K562 (cell line): Measurements from ENCODE around the gene NEDD4L. TPM values are rescaled to one million over a fixed set of nuclear protein-coding genes. Genes with fewer than 3 reads are reported as not detected.
A peak's percentile ranks its signal among the peaks of the same experiment; 100 is the strongest.

ENCODE experiments used
- ATF1 ChIP-seq, 2 experiments: fragments of 450-650 bp in 1 of 2; IDR thresholded peaks; 2 replicates each; pipeline ENCODE4 v1.6.1; 2016; ENCODE audit warnings: missing compliant biosample characterization in 1 of 2, missing genetic modification characterization in 1 of 2
- ATF4 ChIP-seq: fragments of 450-650 bp; formaldehyde crosslinking; IDR thresholded peaks from 2 replicates; pipeline ENCODE4 v1.4.0; 2022; ENCODE audit warnings: mild to moderate bottlenecking, moderate library complexity
- ATF7 ChIP-seq: fragments of 450-650 bp; IDR thresholded peaks from 2 replicates; pipeline ENCODE4 v1.7.1; 2014; ENCODE audit warnings: mild to moderate bottlenecking, moderate library complexity
- BHLHE40 ChIP-seq: IDR thresholded peaks from 2 replicates; pipeline ENCODE4 v1.6.1; 2011; ENCODE audit warnings: low read length, improper control_type of control experiment
- BRD4 ChIP-seq: fragments of 200-600 bp; sonication (generic); IDR thresholded peaks from 2 replicates; pipeline ENCODE4 v1.6.1; 2017; ENCODE audit warnings: inconsistent platforms
- CBFA2T3 ChIP-seq: fragments of 450-650 bp; IDR thresholded peaks from 2 replicates; pipeline ENCODE4 v1.6.1; 2017
- CBX3 ChIP-seq, 2 experiments: IDR thresholded peaks; 1 replicate in 1 of 2; 2 replicates in 1 of 2; pipeline ENCODE4 v1.6.1; 2012; ENCODE audit warnings: inconsistent platforms in 2 of 2, low read length in 2 of 2, borderline replicate concordance in 1 of 2, control low read depth in 1 of 2
- EHMT2 ChIP-seq: fragments of 450-650 bp; IDR thresholded peaks from 2 replicates; pipeline ENCODE4 v1.6.1; 2018; ENCODE audit warnings: antibody characterized with exemption
- FOXK1 ChIP-seq: sonication (generic); formaldehyde crosslinking; IDR thresholded peaks from 2 replicates; pipeline ENCODE4 v1.8.0; 2022; ENCODE audit warnings: missing genetic modification reagents, mild to moderate bottlenecking, borderline replicate concordance
- MECOM ChIP-seq: fragments of 250-450 bp; sonication (Bioruptor Pico); IDR thresholded peaks from 2 replicates; pipeline ENCODE4 v1.8.0; 2022; ENCODE audit warnings: inconsistent platforms
- MEF2D ChIP-seq: conservative IDR thresholded peaks from 2 replicates; pipeline ENCODE4 v1.6.1; 2016; ENCODE audit warnings: low read depth, missing genetic modification characterization, missing compliant biosample characterization
- NRF1 ChIP-seq, 2 experiments: fragments of 450-650 bp; IDR thresholded peaks in 1 of 2; conservative IDR thresholded peaks in 1 of 2; 2 replicates each; pipeline ENCODE4 v1.6.1; 2014; ENCODE audit warnings: mild to moderate bottlenecking in 2 of 2
- POU5F1 ChIP-seq: fragments of 150-350 bp; IDR thresholded peaks from 2 replicates; pipeline ENCODE4 v1.6.1; 2014; ENCODE audit warnings: borderline replicate concordance, low read length, low read depth, mild to moderate bottlenecking; ENCODE audit not compliant: partially characterized antibody
- PTTG1 ChIP-seq: fragments of 450-650 bp; IDR thresholded peaks from 2 replicates; pipeline ENCODE4 v1.6.1; 2016; ENCODE audit warnings: low read depth, mild to moderate bottlenecking, missing genetic modification characterization, missing compliant biosample characterization
- RB1 ChIP-seq: fragments of 450-650 bp; IDR thresholded peaks from 2 replicates; pipeline ENCODE4 v1.6.1; 2017; ENCODE audit warnings: low read depth, mild to moderate bottlenecking
- RBM17 ChIP-seq: fragments of 200-400 bp; formaldehyde crosslinking; IDR thresholded peaks from 2 replicates; pipeline ENCODE4 v1.6.1; 2017; ENCODE audit warnings: low read depth, mild to moderate bottlenecking, low read length, borderline replicate concordance
- RBM25 ChIP-seq: fragments of 200-400 bp; formaldehyde crosslinking; IDR thresholded peaks from 2 replicates; pipeline ENCODE4 v1.6.1; 2018; ENCODE audit warnings: low read length, low read depth, moderate library complexity; ENCODE audit not compliant: severe bottlenecking
- TARDBP ChIP-seq: fragments of 450-650 bp; IDR thresholded peaks from 2 replicates; pipeline ENCODE4 v1.6.1; 2016
- TBP ChIP-seq: optimal IDR thresholded peaks from 2 replicates; pipeline ENCODE3; 2011; ENCODE audit warnings: low read depth, low read length, improper control_type of control experiment
- TFAM ChIP-seq: fragments of 250-450 bp; sonication (Bioruptor Pico); conservative IDR thresholded peaks from 2 replicates; pipeline ENCODE4 v1.5.0; 2021; ENCODE audit warnings: mild to moderate bottlenecking, moderate library complexity
- ZBTB17 ChIP-seq: fragments of 450-650 bp; formaldehyde crosslinking; IDR thresholded peaks from 2 replicates; pipeline ENCODE4 v1.4.0; 2020; ENCODE audit warnings: mild to moderate bottlenecking
- ZBTB5 ChIP-seq: fragments of 450-650 bp; IDR thresholded peaks from 2 replicates; pipeline ENCODE4 v1.6.1; 2017; ENCODE audit warnings: antibody characterized with exemption
- ZNF124 ChIP-seq: sonication (generic); formaldehyde crosslinking; IDR thresholded peaks from 2 replicates; pipeline ENCODE4 v1.8.1; 2022; ENCODE audit warnings: missing genetic modification reagents
- ZNF280B ChIP-seq: fragments of 250-450 bp; sonication (Bioruptor Pico); IDR thresholded peaks from 2 replicates; pipeline ENCODE4 v1.5.1; 2021; ENCODE audit warnings: mild to moderate bottlenecking
- ZNF696 ChIP-seq: fragments of 250-450 bp; sonication (Bioruptor Pico); conservative IDR thresholded peaks from 2 replicates; pipeline ENCODE4 v1.4.0; 2020; ENCODE audit warnings: mild to moderate bottlenecking, moderate library complexity
- ZNF717 ChIP-seq: fragments of 250-450 bp; sonication (Bioruptor Pico); IDR thresholded peaks from 2 replicates; pipeline ENCODE4 v1.5.0; 2021
- ZSCAN32 ChIP-seq: fragments of 450-650 bp; formaldehyde crosslinking; IDR thresholded peaks from 2 replicates; pipeline ENCODE4 v1.4.0; 2020; ENCODE audit warnings: mild to moderate bottlenecking, moderate library complexity
- polyA plus RNA-seq, 8 experiments: library from polyadenylated mRNA; depleted of rRNA in 4 of 8; stranded (reverse) in 5 of 8; unstranded in 3 of 8; fragments of >200 nt; fragmentation: Nextera tagmentation in 2 of 8; fragmentation: Illumina TruSeq in 1 of 8; extraction: Ambion mirVana in 2 of 8; extraction: Trizol in 1 of 8; gene quantifications; 2 replicates each; pipeline versions ENCODE4 v1.2.1 to v1.2.3, GENCODE V29; 2011 to 2014; ENCODE audit warnings: inconsistent platforms in 1 of 8, missing spikeins in 1 of 8
- total RNA-seq, 7 experiments: library from RNA; depleted of rRNA in 6 of 7; stranded (reverse); fragments of >200 nt in 6 of 7; fragmentation: Illumina TruSeq in 2 of 7; extraction: Trizol in 2 of 7; gene quantifications; 2 replicates each; pipeline versions ENCODE4 v1.2.1 to v1.2.3, GENCODE V29; 2011 to 2021; ENCODE audit warnings: low replicate concordance in 1 of 7

The NEDD4L gene
- total and polyA plus RNA-seq, 9 of the 15 experiments (the other 6 are each of a cell fraction or from before 2014, with no cell fraction given), result 8.1 to 33.4 (median 19.9) TPM

- TF ChIP-seq ZNF717 (CRISPR knock-in tag) (no peak), MECOM (CRISPR knock-in tag) (no peak), RBM25 (no peak), ATF7 (peak; percentile 60), CBX3 (IDR thresholded peaks at IDR 0.05; ENCODE audit: borderline replicate concordance in 1 of 2, low read length in 2 of 2) (peak in 1 of 2 experiments; percentile 60; a peak in 1 of 3 replicates), ATF4 (CRISPR knock-in tag) (no peak; the same call in 1 of the 2 replicates), ZNF124 (CRISPR knock-in tag) (no peak), ZNF696 (CRISPR knock-in tag) (no peak), ZBTB17 (CRISPR knock-in tag) (no peak), MEF2D (no peak), RBM17 (no peak), NRF1 (conservative IDR thresholded peaks at IDR 0.05 in 1 of 2, IDR thresholded peaks at IDR 0.05 in 1 of 2) (no peak), TARDBP (no peak), ZBTB5 (no peak), BHLHE40 (peak; percentile 85), CBFA2T3 (peak; percentile 96), FOXK1 (CRISPR knock-in tag) (no peak), RB1 (no peak), ZSCAN32 (no peak), ZNF280B (CRISPR knock-in tag) (no peak), TFAM (CRISPR knock-in tag) (no peak), TBP (no peak), POU5F1 (no peak), EHMT2 (no peak), BRD4 (no peak), PTTG1 (tag) (no peak), ATF1 (CRISPR knock-in tag; IDR thresholded peaks at IDR 0.05) (no peak), ATF1 (tag; IDR thresholded peaks at IDR 0.05) (0 out of 2 replicates have a peak, but pooled peaks have one; percentile 14)
Measured at GRCh38 chr18:58078889-58079573, 35.0 kb downstream of the NEDD4L start (continued).
